Ovary (tissue), 9 donors: Measurements from ENCODE around the gene ECHDC1. TPM values are rescaled to one million over a fixed set of nuclear protein-coding genes. Genes with fewer than 3 reads are reported as not detected.

Experiments used
- DNase-seq, 5 donors: peaks; one replicate each; pipeline ENCODE4 v3.0.0-alpha.2; 2019 to 2020
- H3K27ac ChIP-seq, 2 donors: fragments of 200-600 bp; one replicate each; pipeline versions ENCODE4 v1.5.1 to v1.8.0; 2019 to 2022
- H3K27me3 ChIP-seq: fragments of 200-600 bp; one replicate; pipeline ENCODE4 v1.8.0; 2022
- H3K36me3 ChIP-seq: fragments of 200-600 bp; sonication (generic); one replicate; pipeline ENCODE4 v1.5.1; 2019
- H3K4me1 ChIP-seq: one replicate; pipeline ENCODE4 v1.8.1; 2013; ENCODE audit warnings: mild to moderate bottlenecking, moderate library complexity; ENCODE audit not compliant: insufficient read depth
- H3K4me3 ChIP-seq: fragments of 200-600 bp; sonication (generic); one replicate; pipeline ENCODE4 v1.5.1; 2017
- H3K9me3 ChIP-seq, 2 donors: fragments of 200-600 bp in 1 of 2; sonication (generic) in 1 of 2; one replicate each; pipeline versions ENCODE4 v1.5.1 to v1.8.1; 2013 to 2019; ENCODE audit warnings: mild to moderate bottlenecking in 1 of 2, moderate library complexity in 1 of 2
- CTCF ChIP-seq, 3 donors: fragments of 450-650 bp in 2 of 3; fragments of 200-600 bp in 1 of 3; IDR thresholded peaks; one replicate each; pipeline versions ENCODE4 v1.5.1 to v1.8.0; 2016 to 2022; ENCODE audit warnings: antibody characterized with exemption in 3 of 3, mild to moderate bottlenecking in 1 of 3
- EP300 ChIP-seq: sonication (generic); formaldehyde crosslinking; IDR thresholded peaks from one replicate; pipeline ENCODE4 v1.6.1; 2017; ENCODE audit warnings: antibody characterized with exemption
- POLR2A ChIP-seq: fragments of 450-650 bp; IDR thresholded peaks from one replicate; pipeline ENCODE4 v1.6.1; 2017; ENCODE audit warnings: antibody characterized with exemption, mild to moderate bottlenecking, moderate library complexity
- WGBS, 3 donors: extraction: QIAGEN DNeasy Blood & Tissue Kit in 1 of 3; methylation state at CpG; one replicate each; pipeline versions ENCODE4 v1.1.5 to v1.1.7; 2013 to 2017; 5-methylcytosine and 5-hydroxymethylcytosine counted together
- intact Hi-C, 4 donors: fragments of 100-400 bp; cut with DNase I; formaldehyde crosslinking; loops; one replicate each; pipeline versions ENCODE4 v1.11.0 to v1.15.1; 2022 to 2023
- polyA plus RNA-seq, 2 donors: library from polyadenylated mRNA; stranded (reverse); fragments of 200-250 nt in 1 of 2; fragments of 350-450 nt in 1 of 2; fragmentation: Illumina TruSeq in 1 of 2; extraction: RNeasy Lipid Tissue Mini Kit (QIAGEN cat#74804) in 1 of 2; gene quantifications; one replicate each; pipeline ENCODE4 v1.2.3, GENCODE V29; 2013 to 2014
- total RNA-seq, 7 donors: library from RNA; depleted of rRNA in 2 of 7; stranded (reverse); fragments of >200 nt in 2 of 7; fragmentation: NEBNext Ultra II Directional in 3 of 7; extraction: Animal tissue kit (Norgen Biotek cat#: 25700) in 3 of 7; gene quantifications; one replicate each; pipeline versions ENCODE4 v1.1.0 to v1.2.4, GENCODE V29; 2016 to 2023
- donor health status: DM: no; HTN: no; CAD: no; lungs with moderate emphysema.
- donor health status: DM: no; HTN: no; CAD: no.
- donor health status: Bipolar disorder and iron deficiency.
- donor health status: DM: yes; HTN: yes; CAD: no.
- donor health status: DM: no; HTN: no; CAD: no.
- donor health status: DM: yes; HTN: yes; CAD: no.

ECHDC1 gene
- total and polyA plus RNA-seq, 9 donors = 19.3 to 40.3 (median 22.4) TPM

DNA sequence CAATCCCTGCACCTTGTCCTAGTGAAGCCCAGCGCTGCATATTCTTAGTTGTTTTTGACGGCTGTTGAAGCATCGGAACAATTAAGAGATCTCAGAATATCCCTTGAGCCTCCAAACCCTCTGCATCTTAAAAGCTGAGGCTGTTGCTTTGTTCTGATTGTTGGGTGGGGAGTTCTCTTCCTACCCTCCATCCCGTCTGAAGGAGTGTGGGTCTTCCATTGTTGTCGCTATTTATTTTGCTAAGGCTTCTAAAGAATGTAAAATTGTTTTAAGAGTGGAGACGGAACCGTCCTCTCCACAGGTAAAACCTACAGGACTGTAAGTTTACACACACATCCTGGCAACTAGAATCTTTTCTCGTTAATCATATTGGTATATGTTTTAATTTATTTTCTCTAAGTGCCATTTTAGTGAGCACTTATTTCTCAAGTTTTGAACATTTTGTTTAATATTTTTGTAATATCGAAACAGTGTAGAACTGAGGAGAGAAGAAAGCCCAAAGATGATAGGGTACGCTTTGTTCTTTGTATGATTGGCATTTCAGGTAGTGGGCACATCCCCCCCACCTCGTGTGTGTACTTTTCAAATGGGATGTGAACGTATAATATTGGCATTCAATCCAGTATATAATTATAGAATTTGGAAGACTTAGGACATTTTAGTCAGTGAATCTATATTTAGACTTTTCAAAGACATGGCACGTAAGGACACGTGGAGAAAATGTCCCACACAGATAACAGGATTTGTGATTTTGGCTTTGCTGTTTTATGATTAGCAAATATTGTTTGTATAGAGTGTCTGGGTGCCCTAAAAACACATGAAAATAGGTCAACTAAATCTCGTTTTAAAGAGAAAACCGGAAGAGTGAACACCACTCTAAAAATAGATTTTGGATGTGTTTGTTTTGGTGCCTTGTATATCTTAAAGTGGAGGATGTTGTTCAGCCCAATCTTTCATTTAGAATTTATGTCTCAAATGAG, 75.5 kb downstream of the ECHDC1 start:
- peaks cover 1% of the 10 kb centered on the region for H3K4me1 ChIP-seq
- no peaks in the 10 kb centered on the region for H3K36me3 ChIP-seq
- H3K27ac ChIP-seq = peak overlapping the region; percentile 99
- DNase-seq = peak in 1 of 5 donors; percentile 8
- no peaks in the 10 kb centered on the region for H3K27me3 ChIP-seq
- 1 to 2% (median 1%) methylated on average over 16 of the region's 16 CpGs for WGBS, 3 donors
- no peaks in the 10 kb centered on the region for H3K9me3 ChIP-seq
- intact Hi-C loops = no loop called here
- no peak for TF ChIP-seq CTCF (IDR thresholded peaks at IDR 0.05)
- no peak for TF ChIP-seq EP300
- TF ChIP-seq POLR2A = no peak
- peak overlapping the region; percentile 98 for H3K4me3 ChIP-seq

DNA sequence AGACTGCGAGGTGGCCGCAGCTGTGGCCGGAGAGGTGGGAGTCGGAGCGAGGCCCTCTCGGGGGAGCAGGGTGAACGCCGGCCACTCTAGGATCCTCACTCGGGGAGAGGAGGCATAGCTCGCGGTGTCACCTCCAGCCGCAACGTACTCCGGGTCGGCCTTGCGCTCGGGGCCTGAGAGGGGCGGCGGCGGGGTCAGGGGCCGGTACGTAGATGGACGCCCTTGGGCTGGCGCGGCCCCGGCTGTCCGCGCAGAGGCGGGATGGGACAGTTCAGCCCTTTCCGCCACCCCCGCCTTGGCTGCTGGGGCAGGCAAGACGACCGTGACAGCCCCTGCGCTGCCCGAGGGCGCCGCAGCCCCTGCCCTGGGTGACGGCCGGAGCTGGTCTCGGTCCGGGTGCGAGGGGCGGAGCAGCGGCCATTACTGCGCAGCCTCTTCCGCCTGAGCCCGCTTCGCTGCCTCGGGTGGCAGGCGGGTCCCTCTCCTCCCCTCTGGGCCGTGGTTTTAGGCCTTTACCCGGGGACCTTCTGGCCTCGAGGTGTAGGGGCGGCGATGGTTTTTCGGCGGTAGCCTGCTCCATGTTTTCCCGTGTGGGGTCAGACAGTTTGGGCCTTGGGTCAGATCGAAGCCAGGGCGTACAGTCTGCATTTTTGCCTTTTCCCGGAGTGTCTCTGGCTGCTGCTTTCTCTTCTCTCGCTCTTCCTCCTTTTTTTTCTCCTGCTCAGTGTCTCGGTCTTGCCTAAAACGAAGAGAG, 76.3 kb downstream of the ECHDC1 start:
- Histone ChIP-seq H3K27me3 (no peaks in the 10 kb centered on the region), H3K4me1 (peaks cover 1% of the 10 kb centered on the region), H3K27ac (peak overlapping the region; percentile 99), H3K4me3 (peak overlapping the region; percentile 98), H3K9me3 (no peaks in the 10 kb centered on the region), H3K36me3 (no peaks in the 10 kb centered on the region)
- no peak for TF ChIP-seq EP300
- TF ChIP-seq CTCF (IDR thresholded peaks at IDR 0.05) = no peak
- TF ChIP-seq POLR2A = peak; percentile 94
- intact Hi-C loops = no loop called here
- WGBS, 3 donors = 0 to 1% (median 0%) methylated on average over 31 to 64 of the region's 64 CpGs
- peak in 3 of 5 donors; percentile 48 to 78 (median 54) for DNase-seq

DNA sequence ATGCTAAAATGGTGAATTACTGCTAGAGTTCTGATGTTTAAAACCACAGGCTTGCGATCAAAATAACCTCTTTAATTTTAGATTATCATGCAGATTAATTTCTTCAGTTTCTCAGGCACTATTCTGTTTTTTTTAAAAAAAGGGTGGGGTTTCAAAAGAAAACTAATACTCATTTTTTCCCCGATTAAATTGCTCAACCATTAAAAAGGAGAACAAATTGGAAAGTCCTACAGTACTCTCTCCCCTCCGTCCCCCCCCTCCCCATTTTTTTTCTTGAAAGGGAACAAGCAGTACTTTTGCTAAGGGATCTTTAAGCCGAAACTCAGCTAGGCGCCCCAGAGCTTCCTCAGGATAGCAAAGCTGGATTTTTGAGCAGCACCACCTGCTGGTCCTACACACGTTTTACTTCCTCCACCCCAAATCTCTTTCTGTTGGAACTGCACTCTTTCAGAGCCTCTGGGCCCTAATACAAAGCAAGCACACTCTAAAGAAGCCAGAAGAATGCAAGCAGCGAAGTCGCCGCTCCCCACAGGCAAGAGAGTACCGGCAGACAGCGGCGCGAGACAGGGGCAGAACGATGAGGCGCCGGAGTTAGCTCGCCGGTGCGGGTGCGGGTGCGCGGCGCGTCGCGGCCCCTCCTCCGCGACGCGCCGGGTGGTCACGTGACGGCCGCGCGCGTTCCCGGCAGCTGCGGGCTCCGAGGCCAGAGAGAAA, 77.1 kb downstream of the ECHDC1 start, which contains the start of gene RNF146:
Gene RNF146 (plus strand): TSS at position 687 of the 714 bp plus-strand sequence. CDS start 13,475 bp downstream, outside the sequence.
- Histone ChIP-seq H3K27me3 (no peaks in the 10 kb centered on the region), H3K4me3 (peak within 1 kb of the TSS; percentile 98), H3K27ac (peak within 1 kb of the TSS; percentile 99), H3K9me3 (no peaks in the 10 kb centered on the region), H3K36me3 (no peaks in the 10 kb centered on the region), H3K4me1 (no peaks in the 10 kb centered on the region)
- peak; percentile 78 to 89 (median 85) for DNase-seq
- 0 to 1% (median 1%) methylated on average over 35 to 40 of the region's 40 CpGs for WGBS, 3 donors
- TF ChIP-seq POLR2A (no peak), CTCF (IDR thresholded peaks at IDR 0.05) (peak in 2 of 3 donors; percentile 71 to 75)
- intact Hi-C loops = no loop called here

DNA sequence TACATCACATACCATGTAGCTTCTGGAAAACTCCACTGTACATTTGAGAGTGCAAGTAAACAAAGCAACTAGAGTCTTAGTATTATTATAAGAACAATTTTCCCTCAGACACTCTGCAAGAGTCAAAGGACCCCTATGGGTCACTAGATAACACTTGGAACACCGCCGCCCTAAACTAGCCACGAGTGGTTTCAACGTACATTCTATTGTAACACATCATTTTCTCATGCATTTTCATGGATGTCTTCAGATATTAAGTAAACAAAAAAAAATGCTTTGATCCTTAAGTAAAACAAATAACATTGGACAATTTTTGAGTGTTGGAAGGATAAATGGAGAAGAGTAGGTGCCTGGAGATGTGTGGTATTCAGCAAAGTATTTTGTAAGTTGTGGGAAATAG, 79.9 kb downstream of the ECHDC1 start:
- WGBS, 3 donors = 57 to 70% (median 60%) methylated on average over 4 of the region's 4 CpGs
- DNase-seq = no peak
- no peaks in the 10 kb centered on the region for H3K27me3 ChIP-seq
- no peaks in the 10 kb centered on the region for H3K36me3 ChIP-seq
- TF ChIP-seq POLR2A = no peak
- no peak for TF ChIP-seq EP300
- no peak for TF ChIP-seq CTCF (IDR thresholded peaks at IDR 0.05)
- H3K4me3 ChIP-seq = no peak overlapping the region
- no peaks in the 10 kb centered on the region for H3K9me3 ChIP-seq
- intact Hi-C loops = no loop called here
- H3K4me1 ChIP-seq = no peaks in the 10 kb centered on the region
- H3K27ac ChIP-seq = no peak overlapping the region
